ENCODE measurements around the gene SLC25A52.
"Not testable (repeated sequence)": the region's sequence is repeated elsewhere in the genome, so short reads cannot be mapped to it uniquely, and the experiment has no call there.

The SLC25A52 gene

DNA sequence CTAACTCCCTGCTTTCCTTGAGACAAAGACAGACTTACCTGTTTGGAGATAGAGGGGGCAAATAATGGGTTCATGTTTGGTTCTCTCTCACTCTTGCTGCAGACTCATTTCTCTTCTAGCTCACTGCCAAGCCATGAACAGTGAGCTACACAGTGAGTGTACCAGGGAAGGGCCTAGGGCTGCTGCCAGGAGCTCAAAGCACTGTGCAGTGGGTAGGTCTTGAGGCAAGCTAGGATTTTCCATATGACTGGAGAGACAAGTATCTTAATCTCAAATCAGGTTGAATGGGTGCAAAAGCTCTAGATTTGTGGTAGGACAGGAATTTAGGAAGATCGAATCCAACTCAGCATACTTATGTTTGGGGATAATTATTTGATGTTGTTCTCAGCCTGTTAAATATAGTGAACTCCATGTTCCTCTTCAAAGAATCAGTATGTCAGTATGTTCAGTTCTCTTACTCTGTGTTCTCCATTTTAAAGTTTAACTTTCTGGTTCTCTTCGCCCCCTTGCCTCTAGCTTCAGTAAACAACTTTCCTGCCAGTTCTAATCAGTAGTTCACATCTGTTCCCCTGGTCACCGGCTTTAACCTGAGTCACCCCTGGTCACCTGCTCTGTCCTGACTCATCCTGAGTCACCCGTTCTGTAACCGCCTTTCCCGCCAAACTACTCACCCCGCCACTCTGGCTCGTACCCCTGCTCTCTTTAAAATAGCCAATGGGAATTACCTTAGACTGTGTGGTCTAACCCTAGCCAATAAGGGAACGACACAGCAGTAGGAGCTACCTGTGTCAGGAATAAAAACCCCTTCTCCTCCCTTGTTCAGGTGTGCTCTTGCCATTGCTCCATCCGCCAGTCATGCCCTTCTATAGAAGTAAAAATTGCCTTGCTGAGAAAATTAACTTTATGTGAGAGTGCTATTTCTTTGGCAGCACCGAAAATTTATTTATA lies 21.9 kb downstream of the SLC25A52 start:
- Histone ChIP-seq H3K4me3 (replicated peaks; ENCODE audit: low read depth, low read length) (no peak overlapping the region), H3K27me3 (replicated peaks; ENCODE audit: control insufficient read depth, insufficient read depth, low read length) (no peaks in the 10 kb centered on the region), H3K36me3 (ENCODE audit: control insufficient read depth, insufficient read depth, low read length) (no peaks in the 10 kb centered on the region)
- TF ChIP-seq, protein P1, sequence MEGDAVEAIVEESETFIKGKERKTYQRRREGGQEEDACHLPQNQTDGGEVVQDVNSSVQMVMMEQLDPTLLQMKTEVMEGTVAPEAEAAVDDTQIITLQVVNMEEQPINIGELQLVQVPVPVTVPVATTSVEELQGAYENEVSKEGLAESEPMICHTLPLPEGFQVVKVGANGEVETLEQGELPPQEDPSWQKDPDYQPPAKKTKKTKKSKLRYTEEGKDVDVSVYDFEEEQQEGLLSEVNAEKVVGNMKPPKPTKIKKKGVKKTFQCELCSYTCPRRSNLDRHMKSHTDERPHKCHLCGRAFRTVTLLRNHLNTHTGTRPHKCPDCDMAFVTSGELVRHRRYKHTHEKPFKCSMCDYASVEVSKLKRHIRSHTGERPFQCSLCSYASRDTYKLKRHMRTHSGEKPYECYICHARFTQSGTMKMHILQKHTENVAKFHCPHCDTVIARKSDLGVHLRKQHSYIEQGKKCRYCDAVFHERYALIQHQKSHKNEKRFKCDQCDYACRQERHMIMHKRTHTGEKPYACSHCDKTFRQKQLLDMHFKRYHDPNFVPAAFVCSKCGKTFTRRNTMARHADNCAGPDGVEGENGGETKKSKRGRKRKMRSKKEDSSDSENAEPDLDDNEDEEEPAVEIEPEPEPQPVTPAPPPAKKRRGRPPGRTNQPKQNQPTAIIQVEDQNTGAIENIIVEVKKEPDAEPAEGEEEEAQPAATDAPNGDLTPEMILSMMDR (IDR thresholded peaks at IDR 0.05; ENCODE audit: insufficient read depth, low read length, poor library complexity, severe bottlenecking): no peak
- no peak for DNase-seq (ENCODE audit: extremely low read depth, insufficient read length)

DNA sequence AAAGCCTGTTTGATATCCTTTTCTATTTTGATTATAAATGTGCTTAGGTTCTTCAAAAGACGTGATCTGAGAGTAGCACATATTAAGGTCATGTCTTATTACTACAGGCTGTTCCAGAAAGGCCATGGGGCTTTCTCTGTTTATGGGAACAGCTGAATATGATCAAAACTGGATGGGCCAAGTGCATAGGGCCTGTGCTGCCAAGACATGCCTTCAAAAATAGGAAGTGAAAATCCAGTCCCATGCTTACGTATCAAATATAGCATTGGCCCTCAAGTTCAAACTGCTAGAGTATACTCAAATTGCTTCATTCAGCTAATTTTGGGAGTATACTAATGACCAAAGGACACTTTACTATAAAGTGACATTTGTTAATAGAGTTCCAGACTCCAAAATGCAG lies 24.1 kb downstream of the SLC25A52 start:
- no peak overlapping the region for H3K4me3 ChIP-seq (replicated peaks; ENCODE audit: low read depth, low read length)
- no peak for DNase-seq (ENCODE audit: extremely low read depth, insufficient read length)
- H3K36me3 ChIP-seq (ENCODE audit: control insufficient read depth, insufficient read depth, low read length): no peaks in the 10 kb centered on the region
- TF ChIP-seq, protein P1 (IDR thresholded peaks at IDR 0.05; ENCODE audit: insufficient read depth, low read length, poor library complexity, severe bottlenecking): no peak
- H3K27me3 ChIP-seq (replicated peaks; ENCODE audit: control insufficient read depth, insufficient read depth, low read length): no peaks in the 10 kb centered on the region

DNA sequence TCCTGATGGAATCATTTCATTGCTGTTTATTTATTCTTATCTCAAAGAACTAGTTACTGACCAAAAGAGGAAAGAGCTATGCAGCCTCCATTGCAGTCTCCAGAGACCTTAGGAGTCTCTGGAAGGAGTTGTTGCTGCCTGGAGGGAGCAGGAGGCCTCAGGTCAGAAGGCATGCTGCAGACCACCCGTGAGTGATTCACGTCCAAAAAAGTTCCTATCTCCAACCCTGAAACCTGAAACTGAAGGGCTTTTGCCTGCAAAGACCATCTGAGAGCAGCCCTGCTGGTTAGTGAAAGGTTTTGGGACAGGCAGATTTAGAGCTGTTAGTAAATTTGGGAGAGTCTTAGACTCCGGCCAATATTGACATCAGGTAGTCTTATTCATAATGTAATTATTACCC lies 29.1 kb downstream of the SLC25A52 start:
- H3K27me3 ChIP-seq (replicated peaks; ENCODE audit: control insufficient read depth, insufficient read depth, low read length): no peaks in the 10 kb centered on the region

DNA sequence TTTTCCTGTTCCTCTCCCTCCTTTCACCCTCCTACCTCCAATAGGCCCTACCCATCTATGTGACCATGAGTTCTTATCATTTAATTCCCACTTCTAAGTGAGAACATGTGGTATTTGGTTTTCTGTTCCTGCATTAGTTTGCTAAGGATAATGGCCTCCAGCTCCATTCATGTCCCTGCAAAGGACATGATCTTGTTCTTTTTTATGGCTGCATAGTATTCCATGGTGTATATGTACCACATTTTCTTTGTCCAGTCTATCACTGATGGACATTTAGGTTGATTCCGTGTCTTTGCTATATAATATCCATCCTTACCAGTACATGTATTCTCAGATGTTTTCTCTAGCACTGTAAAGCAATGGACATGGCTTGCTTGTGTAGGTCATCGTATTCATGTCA lies 31.5 kb downstream of the SLC25A52 start:
- H3K4me3 ChIP-seq (replicated peaks; ENCODE audit: low read depth, low read length); H3K27me3 ChIP-seq (replicated peaks; ENCODE audit: control insufficient read depth, insufficient read depth, low read length); H3K36me3 ChIP-seq (ENCODE audit: control insufficient read depth, insufficient read depth, low read length); DNase-seq (ENCODE audit: extremely low read depth, insufficient read length): not testable (repeated sequence)

More for the DNA sequence above, 29.1 kb downstream of the SLC25A52 start:
- DNase-seq (ENCODE audit: extremely low read depth, insufficient read length): no peak
- no peak overlapping the region for H3K4me3 ChIP-seq (replicated peaks; ENCODE audit: low read depth, low read length)
- no peaks in the 10 kb centered on the region for H3K36me3 ChIP-seq (ENCODE audit: control insufficient read depth, insufficient read depth, low read length)
- TF ChIP-seq, protein P1 (IDR thresholded peaks at IDR 0.05; ENCODE audit: insufficient read depth, low read length, poor library complexity, severe bottlenecking): no peak

- Histone ChIP-seq H3K27me3 (replicated peaks; ENCODE audit: control insufficient read depth, insufficient read depth, low read length) (no peaks in the 10 kb centered on the region; the same call in 1 of the 2 replicates), H3K4me3 (replicated peaks; ENCODE audit: low read depth, low read length) (no peak overlapping the region), H3K36me3 (ENCODE audit: control insufficient read depth, insufficient read depth, low read length) (no peaks in the 10 kb centered on the region)
- peak; percentile 9 for DNase-seq (ENCODE audit: extremely low read depth, insufficient read length)
- TF ChIP-seq, protein P1 (IDR thresholded peaks at IDR 0.05; ENCODE audit: insufficient read depth, low read length, poor library complexity, severe bottlenecking): no peak
These were observed 36.5 kb downstream of the SLC25A52 start for GRCh38 chr18:31723990-31724711.

DNA sequence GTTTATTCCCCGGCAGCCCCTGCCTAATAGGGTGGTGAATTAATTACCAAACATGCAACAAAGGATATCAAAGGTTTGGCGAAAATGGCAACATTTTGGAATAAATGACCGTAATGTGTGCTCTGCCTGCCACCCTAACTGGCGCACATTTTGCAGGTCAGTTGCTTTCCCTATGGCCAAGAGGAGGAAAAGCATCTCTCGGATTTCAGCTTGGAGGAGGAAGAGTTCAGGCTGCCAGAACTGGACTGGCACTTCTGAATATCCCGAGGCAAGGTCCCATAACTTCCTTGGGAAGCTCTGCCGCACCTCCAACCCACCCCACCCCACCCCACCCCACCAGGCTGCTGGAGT lies 37.1 kb downstream of the SLC25A52 start:
- Histone ChIP-seq H3K27me3 (replicated peaks; ENCODE audit: control insufficient read depth, insufficient read depth, low read length) (no peaks in the 10 kb centered on the region; the same call in 1 of the 2 replicates), H3K36me3 (ENCODE audit: control insufficient read depth, insufficient read depth, low read length) (no peaks in the 10 kb centered on the region), H3K4me3 (replicated peaks; ENCODE audit: low read depth, low read length) (no peak overlapping the region)
- TF ChIP-seq, protein P1 (IDR thresholded peaks at IDR 0.05; ENCODE audit: insufficient read depth, low read length, poor library complexity, severe bottlenecking): no peak
- no peak for DNase-seq (ENCODE audit: extremely low read depth, insufficient read length)

Measured in GM06990 (cell line).